GM19239 (cell line): Measurements from ENCODE around the gene CAPZA3.
"Not testable (repeated sequence)": the region's sequence is repeated elsewhere in the genome, so short reads cannot be mapped to it uniquely, and the experiment has no call there.

Experiments used
- DNase-seq: peaks from one replicate; pipeline ENCODE4 v3.0.0; 2011; ENCODE audit warnings: low spot score; ENCODE audit not compliant: insufficient read length
- FAIRE-seq: peaks from 2 replicates; lab custom pipeline; 2011; peaks lifted over from hg19 to GRCh38; lab: Jason Lieb, UNC

The CAPZA3 gene

DNA sequence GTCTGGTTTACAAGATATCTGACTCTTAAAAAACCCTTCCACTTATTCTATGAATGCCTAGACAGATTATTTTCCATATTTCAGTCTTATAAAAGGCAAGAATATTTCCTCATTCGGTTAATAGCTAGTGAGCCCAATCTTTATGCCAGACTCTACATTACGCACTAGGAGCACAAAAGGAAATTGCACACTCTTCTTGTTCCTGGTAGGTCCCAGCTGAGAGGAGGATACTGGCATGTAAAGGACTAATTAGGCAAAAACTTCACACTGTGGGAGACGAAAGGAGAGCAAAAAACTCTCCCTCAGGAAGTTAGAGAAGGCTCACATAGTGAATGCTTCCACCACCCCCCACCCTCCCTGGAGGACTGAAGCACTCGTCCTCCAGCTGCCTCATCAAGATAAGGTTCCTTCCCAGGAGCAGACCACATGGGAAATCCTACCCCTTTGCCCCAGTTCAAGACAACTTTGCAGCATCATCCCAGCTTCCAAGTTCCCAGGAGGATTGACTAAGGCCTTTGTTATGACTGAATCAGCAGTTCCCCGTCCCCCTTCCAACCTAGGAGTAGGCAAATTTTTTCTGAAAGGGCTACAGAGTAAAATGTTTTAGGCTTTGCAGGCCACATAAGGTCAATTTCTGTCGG is 14.5 kb downstream of the CAPZA3 start:
- no peak for FAIRE-seq
- DNase-seq: no peak

DNA sequence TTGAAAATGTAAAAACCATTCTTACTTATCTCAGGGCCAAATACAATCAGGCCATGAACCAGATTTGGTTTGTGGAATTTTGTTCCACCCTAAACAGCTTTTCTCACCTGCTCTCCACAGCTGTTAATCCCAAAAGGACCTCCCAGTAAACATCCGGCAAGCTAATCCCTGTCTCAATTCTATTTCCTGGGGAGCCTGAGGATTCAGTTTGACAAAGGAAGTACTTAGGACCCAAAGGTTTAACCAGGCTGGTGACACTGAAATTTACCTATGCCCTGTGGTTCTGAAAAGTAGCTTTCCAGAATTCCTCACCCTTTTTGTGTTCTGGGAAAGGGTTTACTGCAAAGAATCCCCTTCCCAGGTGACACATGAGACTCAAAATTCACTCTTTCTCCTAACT is 15.0 kb downstream of the CAPZA3 start:
- DNase-seq: no peak
- FAIRE-seq: no peak

DNA sequence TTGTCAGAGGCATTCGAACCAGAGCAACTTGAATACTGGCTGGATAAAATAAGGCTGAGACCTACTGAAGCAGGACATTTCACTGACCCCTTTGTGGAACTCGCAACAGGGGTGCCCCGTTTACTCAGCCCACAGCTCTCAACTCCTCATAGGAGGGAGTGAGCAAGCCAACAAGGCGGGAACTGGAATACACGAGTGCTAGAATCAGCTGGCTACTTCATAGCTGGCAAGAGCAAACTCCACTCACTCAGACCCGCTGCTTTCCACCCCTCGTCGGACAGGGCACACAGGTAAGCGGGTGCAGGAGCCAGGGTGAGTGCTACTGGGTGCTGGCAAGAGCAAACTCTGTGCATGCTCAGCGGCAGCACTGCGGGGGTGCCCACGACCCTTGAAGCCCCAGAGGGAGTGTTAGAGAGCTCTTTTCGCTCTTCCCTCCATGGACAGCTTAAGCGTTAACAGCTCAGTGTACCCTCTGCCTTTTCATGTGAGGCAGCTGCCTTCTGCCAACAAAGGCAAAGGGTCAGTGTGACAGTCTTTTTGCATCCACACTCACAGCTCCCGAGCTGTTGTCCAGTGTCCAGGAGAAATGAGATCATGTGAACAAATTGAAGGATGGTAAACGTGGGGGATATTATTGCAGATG is 15.7 kb downstream of the CAPZA3 start:
- FAIRE-seq (no peak), DNase-seq (no peak)

DNA sequence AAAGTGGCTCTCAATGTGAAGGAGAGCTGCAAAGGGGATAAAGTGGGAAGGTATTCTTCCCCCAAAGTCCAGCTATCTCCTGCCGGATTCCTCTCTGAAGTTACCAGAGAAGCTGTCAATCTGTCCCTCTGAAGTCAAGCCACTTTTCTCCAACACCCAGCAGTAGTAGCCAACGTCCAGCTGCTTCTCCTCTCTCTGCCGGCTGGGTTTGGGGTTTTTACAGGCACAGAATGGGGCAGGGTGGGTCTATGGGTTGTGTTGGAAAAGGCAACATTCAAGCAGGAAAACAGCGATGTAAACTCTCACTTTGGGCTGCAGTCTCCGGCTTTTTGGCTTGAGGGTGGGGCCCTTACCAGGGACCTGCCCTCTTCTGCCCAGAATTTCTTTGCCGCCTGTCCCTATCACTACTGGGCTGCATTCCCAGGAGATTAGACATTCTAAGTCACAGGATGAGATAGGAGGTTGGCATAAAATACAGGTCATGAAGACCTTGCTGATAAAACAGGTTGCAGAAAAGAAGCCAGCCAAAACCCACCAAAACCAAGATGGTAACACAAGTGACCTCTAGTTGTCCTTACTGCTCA is 16.3 kb downstream of the CAPZA3 start:
- FAIRE-seq: no peak
- no peak for DNase-seq

DNA sequence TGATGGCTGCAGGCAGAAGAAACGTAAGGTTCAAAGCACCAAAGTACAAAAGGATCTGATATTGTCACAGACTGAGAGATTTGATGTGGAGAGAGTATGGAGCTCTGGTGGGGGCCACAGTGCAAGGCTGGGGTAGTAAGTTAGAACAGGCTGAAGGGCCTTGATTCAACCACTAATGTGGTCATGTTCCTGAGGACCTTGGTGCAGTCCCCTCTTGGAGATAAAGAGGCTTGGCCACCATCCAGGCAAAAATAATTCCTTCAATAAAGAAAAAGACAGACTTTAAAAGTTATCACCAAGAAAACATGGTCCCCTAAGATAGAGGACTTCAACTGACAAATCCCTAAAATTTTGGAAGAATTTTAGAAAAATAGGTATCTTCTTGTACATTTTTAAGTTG is 17.4 kb downstream of the CAPZA3 start:
- no peak for FAIRE-seq
- no peak for DNase-seq

DNA sequence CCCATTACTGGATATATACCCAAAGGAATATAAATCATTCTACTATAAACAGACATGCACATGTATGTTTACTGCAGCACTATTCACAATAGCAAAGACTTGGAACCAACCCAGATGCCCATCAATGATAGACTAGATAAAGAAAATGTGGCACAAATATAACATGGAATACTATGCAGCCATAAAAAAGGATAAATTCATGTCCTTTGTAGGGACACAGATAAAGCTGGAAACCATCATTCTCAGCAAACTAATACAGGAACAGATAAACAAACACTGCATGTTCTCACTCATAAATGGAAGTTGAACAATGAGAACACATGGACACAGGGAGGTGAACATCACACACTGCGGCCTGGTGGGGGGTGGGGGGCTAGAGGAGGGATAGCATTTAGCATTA is 28.6 kb downstream of the CAPZA3 start:
- not testable (repeated sequence) for DNase-seq, FAIRE-seq

DNA sequence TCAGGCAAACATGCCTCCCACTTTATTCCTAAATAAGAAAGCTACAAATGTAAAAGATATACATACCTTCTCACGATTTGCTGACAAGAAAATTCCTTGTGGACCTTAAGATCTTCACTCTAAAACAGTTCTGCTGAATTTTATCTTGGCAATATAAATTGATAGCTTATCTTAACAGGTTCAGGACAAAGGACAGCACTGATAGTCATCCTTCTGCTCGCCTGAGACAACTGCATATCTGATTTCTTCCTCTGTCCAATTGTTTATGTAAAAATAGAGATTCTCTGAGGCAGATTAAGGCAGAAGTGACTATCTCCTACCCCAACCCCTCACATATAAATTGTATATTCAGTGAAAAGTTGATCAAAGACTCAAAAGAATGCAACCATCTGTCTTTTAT is 44.9 kb downstream of the CAPZA3 start:
- FAIRE-seq: no peak
- DNase-seq: no peak

DNA sequence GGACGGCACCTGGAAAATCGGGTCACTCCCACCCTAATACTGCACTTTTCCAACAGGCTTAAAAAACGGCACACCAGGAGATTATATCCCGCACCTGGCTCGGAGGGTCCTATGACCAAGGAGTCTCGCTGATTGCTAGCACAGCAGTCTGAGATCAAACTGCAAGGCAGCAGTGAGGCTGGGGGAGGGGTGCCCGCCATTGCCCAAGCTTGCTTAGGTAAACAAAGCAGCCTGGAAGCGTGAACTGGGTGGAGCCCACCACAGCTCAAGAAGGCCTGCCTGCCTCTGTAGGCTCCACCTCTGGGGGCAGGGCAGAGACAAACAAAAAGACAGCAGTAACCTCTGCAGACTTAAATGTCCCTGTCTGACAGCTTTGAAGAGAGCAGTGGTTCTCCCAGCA is 47.5 kb downstream of the CAPZA3 start:
- FAIRE-seq: not testable (repeated sequence)

More for the DNA sequence above, 47.5 kb downstream of the CAPZA3 start:
- not testable (repeated sequence) for DNase-seq
